ENCODE data around the gene INPP4A. TPM values are rescaled to one million over a fixed set of nuclear protein-coding genes. Genes with fewer than 3 reads are reported as not detected.
A peak's percentile ranks its signal among the peaks of the same experiment; 100 is the strongest.

Gene INPP4A
- total and polyA plus RNA-seq, 9 of the 15 experiments (the other 6 are each of a cell fraction or from before 2014, with no cell fraction given), result 1.8 to 15.7 (median 8.3) TPM

- TF ChIP-seq CBX5 (IDR thresholded peaks at IDR 0.05; ENCODE audit: borderline replicate concordance, low read depth), result no peak
- TF ChIP-seq SMC3 (conservative IDR thresholded peaks at IDR 0.05; ENCODE audit: insufficient read depth, low read depth, low read length), result no peak
- no peak for TF ChIP-seq BHLHE40 (IDR thresholded peaks at IDR 0.05; ENCODE audit: low read length)
- TF ChIP-seq ZNF778 (CRISPR knock-in tag; IDR thresholded peaks at IDR 0.05), result no peak
- 0 out of 2 replicates have a peak, but pooled peaks have one; percentile 33 for TF ChIP-seq TFAP4 (CRISPR knock-in tag; IDR thresholded peaks at IDR 0.05; ENCODE audit: borderline replicate concordance)
- peak; percentile 91 for TF ChIP-seq RBBP5 (IDR thresholded peaks at IDR 0.05; ENCODE audit: borderline replicate concordance, insufficient read depth, low read length, poor library complexity, severe bottlenecking)
- TF ChIP-seq SRSF7 (optimal IDR thresholded peaks at IDR 0.05; ENCODE audit: low read depth, low read length), result no peak
- TF ChIP-seq STAT5B (CRISPR knock-in tag; IDR thresholded peaks at IDR 0.05), result no peak
- TF ChIP-seq ZNF395 (CRISPR knock-in tag; IDR thresholded peaks at IDR 0.05), result no peak
- TF ChIP-seq PHB2 (IDR thresholded peaks at IDR 0.05; ENCODE audit: low read depth), result no peak
- no peak for TF ChIP-seq NCOA1 (IDR thresholded peaks at IDR 0.05; ENCODE audit: low read depth)
- TF ChIP-seq CREB1 (IDR thresholded peaks at IDR 0.05), result no peak
- no peak for TF ChIP-seq CREB1 (CRISPR knock-in tag; IDR thresholded peaks at IDR 0.05)
- no peak for TF ChIP-seq NFIX (CRISPR knock-in tag; IDR thresholded peaks at IDR 0.05; ENCODE audit: low read depth)
- peak; percentile 23 to 54; a peak in 1 of 4 replicates for TF ChIP-seq MAZ (CRISPR knock-in tag; conservative IDR thresholded peaks at IDR 0.05 in 1 of 2, IDR thresholded peaks at IDR 0.05 in 1 of 2)
- peak; percentile 75 for TF ChIP-seq POLR2G (IDR thresholded peaks at IDR 0.05; ENCODE audit: low read depth, low read length)
- TF ChIP-seq MEF2D (tag; conservative IDR thresholded peaks at IDR 0.05; ENCODE audit: low read depth), result no peak
- TF ChIP-seq CXXC5 (CRISPR knock-in tag; IDR thresholded peaks at IDR 0.05), result peak; percentile 76
Measured at GRCh38 chr2:98444436-98445176, at the start of gene INPP4A (continued).
